ENCODE results near the gene MAML3.

DNA sequence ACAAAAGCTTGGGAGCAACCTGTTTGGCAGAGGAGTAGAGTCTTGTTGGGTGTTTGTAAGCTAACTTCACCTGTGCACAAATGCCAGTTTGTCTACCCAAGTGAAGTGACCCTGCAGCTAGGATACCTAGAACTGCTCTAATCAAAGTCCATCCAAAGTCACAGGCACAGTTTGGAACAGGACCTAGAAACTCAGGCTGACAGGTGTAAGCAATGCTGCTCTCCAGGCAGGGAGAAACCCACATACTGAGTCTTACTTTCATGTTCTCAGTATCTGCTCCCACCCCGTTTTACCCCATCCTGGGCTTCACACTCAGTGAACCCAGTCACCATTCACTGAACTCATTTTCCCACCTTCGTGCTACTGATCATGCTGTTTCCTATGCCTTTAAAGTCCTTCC is 40.3 kb downstream of the MAML3 start:
- TF ChIP-seq, protein P1, sequence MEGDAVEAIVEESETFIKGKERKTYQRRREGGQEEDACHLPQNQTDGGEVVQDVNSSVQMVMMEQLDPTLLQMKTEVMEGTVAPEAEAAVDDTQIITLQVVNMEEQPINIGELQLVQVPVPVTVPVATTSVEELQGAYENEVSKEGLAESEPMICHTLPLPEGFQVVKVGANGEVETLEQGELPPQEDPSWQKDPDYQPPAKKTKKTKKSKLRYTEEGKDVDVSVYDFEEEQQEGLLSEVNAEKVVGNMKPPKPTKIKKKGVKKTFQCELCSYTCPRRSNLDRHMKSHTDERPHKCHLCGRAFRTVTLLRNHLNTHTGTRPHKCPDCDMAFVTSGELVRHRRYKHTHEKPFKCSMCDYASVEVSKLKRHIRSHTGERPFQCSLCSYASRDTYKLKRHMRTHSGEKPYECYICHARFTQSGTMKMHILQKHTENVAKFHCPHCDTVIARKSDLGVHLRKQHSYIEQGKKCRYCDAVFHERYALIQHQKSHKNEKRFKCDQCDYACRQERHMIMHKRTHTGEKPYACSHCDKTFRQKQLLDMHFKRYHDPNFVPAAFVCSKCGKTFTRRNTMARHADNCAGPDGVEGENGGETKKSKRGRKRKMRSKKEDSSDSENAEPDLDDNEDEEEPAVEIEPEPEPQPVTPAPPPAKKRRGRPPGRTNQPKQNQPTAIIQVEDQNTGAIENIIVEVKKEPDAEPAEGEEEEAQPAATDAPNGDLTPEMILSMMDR (IDR thresholded peaks at IDR 0.05; ENCODE audit: poor library complexity), result no peak
- TF ChIP-seq EZH2 (IDR thresholded peaks at IDR 0.05; ENCODE audit: borderline replicate concordance), result no peak

Measured in hepatocyte (in vitro differentiated cells).